Spleen (tissue), 7 donors: Measurements from ENCODE around the gene RIIAD1.

Experiments
- POLR2A ChIP-seq, 3 donors: fragments of 450-650 bp; IDR thresholded peaks; one replicate each; pipeline ENCODE4 v1.5.1; 2017; ENCODE audit warnings: antibody characterized with exemption in 3 of 3, mild to moderate bottlenecking in 1 of 3
- TF ChIP-seq, protein P1 (sequence below), 11 experiments: fragments of 200-600 bp in 7 of 11; fragments of 450-650 bp in 4 of 11; sonication (generic) in 4 of 11; IDR thresholded peaks in 8 of 11; conservative IDR thresholded peaks in 3 of 11; 1 replicate in 7 of 11; 2 replicates in 4 of 11; pipeline versions ENCODE4 v1.4.0 to v1.8.0; 2016 to 2021; ENCODE audit warnings: antibody characterized with exemption in 11 of 11, inconsistent platforms in 4 of 11, mild to moderate bottlenecking in 1 of 11
- donor health status: DM: no; HTN: no; CAD: no; lungs with moderate emphysema.
- donor health status: DM: no; HTN: no; CAD: no.
- donor health status: DM: no; HTN: no; CAD: no.

DNA sequence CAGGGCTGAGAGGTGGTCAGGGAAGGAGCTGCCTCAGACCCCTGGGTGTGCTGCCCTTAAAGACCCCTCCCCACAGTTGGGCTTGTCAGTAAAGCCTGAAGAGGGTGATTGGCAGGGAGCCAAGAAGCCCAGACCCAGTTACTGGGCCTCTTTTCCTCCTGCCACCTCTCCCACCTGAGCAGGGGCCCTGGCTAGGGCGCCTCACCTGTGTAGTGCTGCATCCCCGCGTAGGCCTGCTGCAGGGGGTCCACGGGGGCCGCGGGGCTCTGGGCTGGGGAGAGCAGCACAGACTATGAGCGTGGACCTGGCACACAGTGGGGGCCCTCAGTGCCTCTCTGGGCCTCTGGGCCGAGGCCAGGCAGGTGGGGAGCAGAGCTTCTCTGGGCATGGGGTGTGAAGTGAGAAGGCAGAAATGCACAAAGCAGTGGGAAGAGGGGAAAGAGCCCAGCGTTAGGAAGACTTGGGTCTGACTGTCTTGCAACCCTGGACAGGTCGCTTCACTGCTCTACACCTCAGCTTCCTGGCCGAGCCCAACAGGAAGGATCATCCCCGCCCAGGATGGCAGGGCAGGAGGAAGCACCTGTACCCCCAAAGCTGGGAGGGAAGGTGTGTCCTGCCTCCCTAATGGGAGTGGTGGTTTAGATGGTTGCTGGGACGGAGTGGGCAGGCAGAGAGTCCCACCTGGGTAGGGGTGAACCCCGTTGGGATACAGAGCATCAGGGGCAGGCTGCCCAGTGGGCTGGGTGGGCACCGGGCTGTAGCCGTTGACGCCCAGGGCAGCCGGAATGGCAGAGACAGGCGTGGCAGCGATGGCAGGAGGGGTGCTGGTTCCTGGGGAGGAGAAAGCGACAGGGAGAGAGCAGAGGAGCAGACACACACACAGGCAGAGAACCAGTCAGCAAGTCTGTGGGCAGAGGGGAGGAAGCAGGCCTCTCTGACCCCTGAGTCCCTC is 14.6 kb upstream of the RIIAD1 start:
- no peak for TF ChIP-seq POLR2A (IDR thresholded peaks at IDR 0.05)
- TF ChIP-seq, protein P1, sequence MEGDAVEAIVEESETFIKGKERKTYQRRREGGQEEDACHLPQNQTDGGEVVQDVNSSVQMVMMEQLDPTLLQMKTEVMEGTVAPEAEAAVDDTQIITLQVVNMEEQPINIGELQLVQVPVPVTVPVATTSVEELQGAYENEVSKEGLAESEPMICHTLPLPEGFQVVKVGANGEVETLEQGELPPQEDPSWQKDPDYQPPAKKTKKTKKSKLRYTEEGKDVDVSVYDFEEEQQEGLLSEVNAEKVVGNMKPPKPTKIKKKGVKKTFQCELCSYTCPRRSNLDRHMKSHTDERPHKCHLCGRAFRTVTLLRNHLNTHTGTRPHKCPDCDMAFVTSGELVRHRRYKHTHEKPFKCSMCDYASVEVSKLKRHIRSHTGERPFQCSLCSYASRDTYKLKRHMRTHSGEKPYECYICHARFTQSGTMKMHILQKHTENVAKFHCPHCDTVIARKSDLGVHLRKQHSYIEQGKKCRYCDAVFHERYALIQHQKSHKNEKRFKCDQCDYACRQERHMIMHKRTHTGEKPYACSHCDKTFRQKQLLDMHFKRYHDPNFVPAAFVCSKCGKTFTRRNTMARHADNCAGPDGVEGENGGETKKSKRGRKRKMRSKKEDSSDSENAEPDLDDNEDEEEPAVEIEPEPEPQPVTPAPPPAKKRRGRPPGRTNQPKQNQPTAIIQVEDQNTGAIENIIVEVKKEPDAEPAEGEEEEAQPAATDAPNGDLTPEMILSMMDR (IDR thresholded peaks at IDR 0.05 in 8 of 11, conservative IDR thresholded peaks at IDR 0.05 in 3 of 11), result no peak
